Measurements from ENCODE around the gene CPVL.

CPVL gene

GRCh38 chr7:29146057-29146706, at the start of gene CPVL:
CPVL (minus strand) TSS chr7:29146537; CDS start chr7:29121061, 25,476 bp downstream.
- DNase-seq, result no peak

GRCh38 chr7:29194594-29195427, 48.5 kb upstream of the CPVL start, which contains the start of gene CHN2:
CHN2 (plus strand) TSS chr7:29194775.
- DNase-seq, result no peak

DNA sequence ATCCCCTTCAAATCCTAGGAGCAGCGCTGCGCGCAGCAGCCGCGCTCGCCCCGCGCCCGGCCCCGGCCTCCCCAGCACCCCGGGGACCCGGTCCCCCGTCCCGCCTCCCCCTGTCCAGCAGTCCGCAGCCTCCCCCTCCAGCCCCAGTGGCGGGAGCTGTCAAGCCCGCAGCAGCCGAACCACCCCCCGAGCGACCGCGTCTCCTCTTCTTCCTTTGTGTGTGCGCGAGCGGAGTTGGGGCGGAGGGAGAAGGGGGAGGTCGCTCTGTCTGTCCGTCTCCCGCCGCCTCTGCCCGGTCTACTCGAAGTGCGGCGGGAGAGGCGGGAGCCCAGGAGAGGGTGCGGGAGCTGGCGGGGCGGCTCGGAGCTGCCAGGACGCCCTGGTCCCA, 47.9 kb upstream of the CPVL start:
- no peak for DNase-seq

DNA sequence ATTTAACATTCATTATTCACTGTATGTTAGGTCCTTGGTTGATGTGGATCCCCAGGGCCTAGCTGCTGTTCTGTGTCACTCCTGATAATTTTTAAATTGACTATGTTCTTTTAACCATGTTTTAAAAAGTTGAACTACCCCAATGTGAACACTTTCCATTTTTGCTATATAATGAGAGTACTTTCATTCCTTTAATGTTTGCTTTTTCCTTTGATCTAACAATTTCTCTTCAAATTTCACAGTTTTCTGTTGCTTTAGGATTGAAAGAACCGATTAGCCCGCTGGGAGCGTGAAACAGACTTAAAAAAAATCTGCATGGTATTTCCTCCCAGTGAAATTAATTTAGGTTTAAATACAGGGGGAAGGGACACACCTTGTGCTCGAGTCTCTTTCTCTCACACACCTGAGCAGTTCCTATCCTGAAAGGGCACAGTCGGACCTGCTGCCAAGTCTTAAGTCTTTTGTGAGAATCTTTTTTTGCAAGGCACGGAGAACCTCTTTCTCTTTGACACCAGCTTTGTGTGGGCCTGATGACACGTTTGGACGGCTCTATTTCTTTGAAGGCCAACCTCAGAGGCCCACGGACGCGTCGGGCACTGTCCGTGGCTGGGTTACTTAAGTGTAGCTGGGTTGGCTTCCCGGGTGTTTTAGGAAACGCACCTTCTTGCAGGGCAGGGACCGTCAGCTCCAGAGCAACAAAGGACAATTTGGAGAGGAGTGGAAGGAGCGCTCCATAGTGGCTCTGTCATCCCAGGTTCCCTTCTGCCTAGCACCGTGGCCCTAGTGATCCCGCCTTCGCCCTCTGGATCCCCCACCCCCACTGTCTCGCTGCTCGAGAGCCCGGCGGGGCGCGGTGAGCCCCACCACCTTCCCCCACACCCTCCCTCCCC, 47.2 kb upstream of the CPVL start:
- no peak for DNase-seq

- no peak for DNase-seq
Measured at GRCh38 chr7:29192811-29193210, 46.5 kb upstream of the CPVL start.

DNA sequence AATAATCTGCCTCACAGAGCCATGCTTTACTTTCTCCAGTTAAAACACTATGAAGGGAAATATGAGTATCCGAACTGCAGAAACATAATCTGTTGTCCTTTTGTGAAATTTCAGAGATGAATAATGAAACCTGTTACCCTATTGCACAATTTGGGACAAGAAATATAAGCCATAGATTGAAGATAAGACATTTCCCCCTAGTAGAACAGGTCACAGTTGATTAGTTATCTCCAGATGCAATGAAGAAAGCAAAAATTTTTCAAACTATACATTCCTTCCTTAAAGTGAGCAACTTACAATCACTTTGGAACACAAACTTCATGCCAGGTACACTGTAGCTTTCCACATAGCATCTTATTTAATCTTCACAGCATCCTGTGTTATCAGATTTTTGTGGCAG, 46.0 kb upstream of the CPVL start:
- no peak for DNase-seq

DNA sequence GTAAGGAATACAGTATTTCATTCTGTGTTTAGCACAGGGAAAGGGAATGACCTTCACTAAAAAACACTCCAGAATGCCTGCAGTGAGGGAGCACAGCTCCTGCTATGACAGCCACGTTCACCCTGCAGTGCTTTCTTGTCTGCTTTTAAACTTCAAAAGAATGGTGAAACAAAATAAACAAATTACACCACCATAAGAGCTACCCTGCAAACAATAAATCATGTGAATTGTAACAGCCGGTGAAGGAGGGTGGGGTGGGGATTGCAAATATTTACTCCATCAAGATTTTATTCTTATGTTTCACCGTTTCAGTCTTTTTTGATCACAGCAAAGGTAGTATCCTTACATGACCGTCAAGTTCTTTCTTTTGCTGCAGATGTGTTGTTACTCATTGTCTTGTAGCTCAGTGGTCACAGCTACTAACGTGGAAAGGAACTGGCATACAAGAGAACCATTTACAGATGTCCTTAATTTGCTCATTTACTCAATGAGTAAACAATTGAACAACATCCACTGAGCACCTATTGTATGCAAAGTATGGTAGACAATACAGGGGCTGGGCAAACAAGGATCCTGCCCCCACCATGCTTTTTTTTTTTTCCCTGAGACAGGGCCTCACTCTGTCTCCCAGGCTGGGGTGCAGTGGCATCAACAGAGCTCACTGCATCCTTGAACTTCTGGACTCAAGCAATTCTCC, 44.2 kb upstream of the CPVL start:
- DNase-seq, result no peak

- DNase-seq, result peak; percentile 52
Measured at GRCh38 chr7:29189743-29190201, 43.4 kb upstream of the CPVL start.

DNA sequence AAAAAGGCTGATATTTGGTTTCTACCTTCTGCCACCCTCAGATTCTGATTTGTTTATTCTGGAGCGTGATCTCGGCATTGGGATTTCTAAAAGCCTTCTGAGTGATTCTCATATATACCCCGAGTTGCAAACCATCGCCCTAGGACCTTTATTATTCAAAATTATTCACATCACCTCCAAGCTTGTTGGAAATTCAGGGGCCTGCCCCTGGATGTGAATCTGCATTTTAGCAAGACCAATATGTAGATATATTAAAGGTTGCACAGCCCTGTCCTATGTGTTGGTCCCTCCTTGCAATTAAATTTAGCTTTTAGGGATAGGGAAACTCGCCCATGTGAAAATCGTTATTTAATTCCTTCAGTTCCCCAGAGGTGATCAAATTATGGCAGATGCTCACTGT, 39.3 kb upstream of the CPVL start:
- no peak for DNase-seq

- DNase-seq, result no peak
Measured at GRCh38 chr7:29184599-29184998, 38.3 kb upstream of the CPVL start.

- DNase-seq, result no peak
Measured at GRCh38 chr7:29179115-29179514, 32.8 kb upstream of the CPVL start.

DNA sequence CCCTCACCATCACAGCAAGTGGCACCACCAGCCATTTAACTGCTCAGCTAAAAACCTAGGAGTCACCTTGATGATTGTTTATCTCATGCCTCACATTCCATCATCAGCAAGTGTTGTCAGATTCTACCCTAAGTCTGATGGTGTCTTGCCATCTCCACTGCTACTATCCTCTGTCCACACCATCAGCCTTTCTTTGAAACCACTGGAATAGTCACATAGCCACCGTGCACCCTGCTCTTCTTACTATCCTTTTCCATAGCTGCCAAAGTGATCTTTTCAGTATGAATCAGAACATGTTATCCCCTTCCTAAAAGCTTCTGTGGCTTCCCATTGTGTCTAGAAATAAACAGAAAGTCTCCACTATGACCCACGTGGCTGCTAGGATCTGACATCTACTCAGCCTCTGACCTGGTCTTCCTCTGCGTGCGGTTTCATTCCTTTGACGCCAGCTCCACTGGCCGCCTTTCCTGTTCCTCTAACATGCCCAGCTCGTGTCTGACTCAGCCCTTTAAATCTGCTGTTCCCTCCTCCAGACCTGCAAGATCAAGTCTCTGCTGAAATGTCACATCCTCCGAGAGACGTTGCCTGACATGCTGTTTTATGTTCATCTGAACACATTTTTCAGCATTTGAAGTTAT, 31.7 kb upstream of the CPVL start:
- no peak for DNase-seq

DNA sequence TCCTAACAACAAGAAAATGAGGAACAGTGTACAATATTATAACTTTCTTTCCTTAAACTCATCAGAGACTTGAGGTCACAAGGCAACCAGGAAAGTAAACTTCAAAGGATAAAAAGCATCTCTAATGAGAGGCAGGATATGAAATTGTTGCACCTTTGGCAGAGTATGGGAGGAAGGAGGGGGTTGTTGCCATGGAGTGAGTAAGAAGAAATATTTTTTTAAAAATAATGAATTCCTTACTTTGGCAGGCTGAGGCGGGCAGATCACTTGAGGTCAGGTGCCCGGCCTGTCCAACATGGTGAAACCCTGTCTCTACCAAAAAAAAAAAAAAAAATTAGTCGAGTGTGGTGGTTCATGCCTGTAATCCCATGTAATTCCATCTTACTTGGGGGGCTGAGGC, 27.1 kb upstream of the CPVL start:
- no peak for DNase-seq

DNA sequence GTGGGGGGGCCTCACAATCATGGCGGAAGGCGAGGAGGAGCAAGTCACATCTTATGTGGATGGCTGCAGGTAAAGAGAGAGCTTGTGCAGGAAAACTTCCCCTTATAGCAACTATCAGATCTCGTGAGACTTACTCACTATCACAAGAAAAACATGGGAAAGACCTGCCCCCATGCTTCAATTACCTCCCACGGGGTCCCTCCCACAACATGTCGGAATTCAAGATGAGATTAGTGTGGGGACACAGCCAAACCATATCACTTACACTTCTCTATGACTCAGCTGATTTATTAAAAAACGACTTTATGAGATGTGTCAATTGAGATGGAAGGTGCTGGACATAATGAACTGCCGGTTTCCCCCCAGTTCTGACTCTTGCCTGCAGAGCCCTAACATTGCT, 24.4 kb upstream of the CPVL start:
- DNase-seq, result no peak

DNA sequence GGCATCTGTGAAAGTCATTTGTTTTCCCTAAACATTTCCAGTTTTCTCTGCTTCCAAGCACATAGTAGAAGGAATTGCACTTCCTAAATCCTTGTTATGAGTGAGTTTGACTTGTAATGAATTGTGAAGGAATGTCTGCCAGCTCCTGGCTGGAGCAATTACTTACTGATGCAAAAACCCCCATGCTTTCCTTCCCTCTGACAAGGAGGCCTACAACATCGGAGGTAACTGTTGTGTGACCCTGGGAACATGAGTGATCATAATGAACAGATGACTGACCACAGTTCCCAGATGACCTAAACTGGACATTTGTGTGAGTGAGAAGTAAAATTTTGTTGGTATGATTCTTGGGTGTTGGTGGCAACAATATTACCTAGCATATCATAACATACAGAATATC, 21.4 kb upstream of the CPVL start:
- no peak for DNase-seq

DNA sequence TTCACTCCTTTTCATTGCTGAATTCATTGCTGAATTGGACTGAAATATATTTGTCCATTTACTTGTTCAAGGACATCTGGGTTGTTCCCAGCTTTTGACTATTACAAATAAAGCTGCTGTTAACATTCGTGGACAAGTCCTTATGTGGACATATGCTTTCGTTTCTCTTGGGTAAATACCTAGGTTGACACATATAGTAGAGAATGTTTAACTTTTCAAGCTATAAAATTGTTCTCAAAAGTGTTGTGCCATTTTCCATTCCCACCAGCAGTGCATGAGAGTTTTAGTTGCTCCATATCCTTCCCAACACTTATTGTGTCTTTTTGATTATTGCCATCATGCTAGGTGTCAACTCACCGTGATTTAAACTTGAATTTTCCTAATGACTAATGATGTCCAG, 17.5 kb upstream of the CPVL start:
- no peak for DNase-seq

GRCh38 chr7:29162577-29162976, 16.2 kb upstream of the CPVL start:
- no peak for DNase-seq

- DNase-seq, result no peak
Measured at GRCh38 chr7:29161231-29161630, 14.9 kb upstream of the CPVL start.

- no peak for DNase-seq
Measured at GRCh38 chr7:29160080-29160479, 13.7 kb upstream of the CPVL start.

DNA sequence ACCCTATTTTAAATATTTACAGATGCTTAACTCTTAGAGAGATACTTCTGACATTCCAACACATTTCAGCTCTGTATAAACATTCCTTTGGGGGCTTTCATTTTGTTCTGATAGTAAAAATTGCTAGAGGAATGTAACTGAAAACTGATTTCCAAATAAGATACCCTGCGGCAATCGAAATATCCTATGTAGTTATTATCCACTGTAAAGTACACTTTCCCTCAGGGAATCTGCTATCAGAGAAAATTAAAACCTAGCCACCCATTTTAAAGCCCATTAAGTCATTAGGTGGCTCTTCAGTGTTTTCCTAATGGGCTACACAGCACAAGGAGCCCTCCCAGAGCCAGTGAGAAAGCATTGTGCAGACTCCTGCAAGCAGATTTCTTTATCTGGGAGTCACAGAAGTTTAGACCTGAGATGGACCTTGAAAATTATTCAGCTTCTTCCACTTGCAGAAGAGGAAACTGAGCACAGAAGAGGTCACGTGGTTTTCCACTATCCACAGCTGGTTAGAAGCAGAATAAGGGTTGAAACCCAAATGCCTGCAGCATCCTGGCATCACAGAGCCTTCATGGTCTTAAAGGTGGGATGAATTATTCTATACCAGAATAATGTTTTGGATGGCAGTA, 12.6 kb upstream of the CPVL start:
- no peak for DNase-seq

- DNase-seq, result no peak
Measured at GRCh38 chr7:29156907-29157452, 10.6 kb upstream of the CPVL start.

Data from NCI-H1048 (cell line).